HG02970 (cell line): Measurements from ENCODE around the gene CHMP2B.
A peak's percentile ranks its signal among the peaks of the same experiment; 100 is the strongest.

Experiments
- ATAC-seq: cut with Tn5 transposase; IDR thresholded peaks from one replicate; pipeline ENCODE4 v1.9.1; 2021; ENCODE audit warnings: mild to moderate bottlenecking, moderate library complexity, moderate number of reproducible peaks; ENCODE audit not compliant: unreplicated experiment, low FRiP score

The CHMP2B gene

GRCh38 chr3:87227104-87227834 lies at the start of gene CHMP2B:
Gene CHMP2B (plus strand): TSS chr3:87227309. CDS start chr3:87227523, 214 bp downstream.
- peak; percentile 99 for ATAC-seq

GRCh38 chr3:87179642-87180041 lies 47.5 kb upstream of the CHMP2B start:
- no peak for ATAC-seq

GRCh38 chr3:87181551-87181950 lies 45.6 kb upstream of the CHMP2B start:
- ATAC-seq, result no peak

GRCh38 chr3:87182023-87182422 lies 45.1 kb upstream of the CHMP2B start:
- no peak for ATAC-seq

- ATAC-seq, result no peak
Observed at GRCh38 chr3:87186608-87187159, 40.4 kb upstream of the CHMP2B start.

- ATAC-seq, result no peak
Observed at GRCh38 chr3:87191175-87191574, 35.9 kb upstream of the CHMP2B start.

GRCh38 chr3:87191641-87192040 lies 35.5 kb upstream of the CHMP2B start:
- ATAC-seq, result no peak

- ATAC-seq, result no peak
Observed at GRCh38 chr3:87196879-87197278, 30.2 kb upstream of the CHMP2B start.

GRCh38 chr3:87197531-87197930 lies 29.6 kb upstream of the CHMP2B start:
- ATAC-seq, result no peak

GRCh38 chr3:87198774-87199173 lies 28.3 kb upstream of the CHMP2B start:
- no peak for ATAC-seq

GRCh38 chr3:87199628-87200027 lies 27.5 kb upstream of the CHMP2B start:
- ATAC-seq, result no peak

GRCh38 chr3:87200060-87200647 lies 27.0 kb upstream of the CHMP2B start:
- ATAC-seq, result no peak

- ATAC-seq, result no peak
Observed at GRCh38 chr3:87201727-87202126, 25.4 kb upstream of the CHMP2B start.

- no peak for ATAC-seq
Observed at GRCh38 chr3:87203809-87204208, 23.3 kb upstream of the CHMP2B start.

- no peak for ATAC-seq
Observed at GRCh38 chr3:87206070-87206469, 21.0 kb upstream of the CHMP2B start.

- ATAC-seq, result no peak
Observed at GRCh38 chr3:87206635-87207034, 20.5 kb upstream of the CHMP2B start.

- ATAC-seq, result no peak
Observed at GRCh38 chr3:87207460-87207859, 19.6 kb upstream of the CHMP2B start.

GRCh38 chr3:87209111-87209510 lies 18.0 kb upstream of the CHMP2B start:
- ATAC-seq, result no peak

GRCh38 chr3:87218560-87218959 lies 8.5 kb upstream of the CHMP2B start:
- ATAC-seq, result no peak

- no peak for ATAC-seq
Observed at GRCh38 chr3:87219611-87220010, 7.5 kb upstream of the CHMP2B start.

GRCh38 chr3:87225659-87226058 lies 1.4 kb upstream of the CHMP2B start:
- ATAC-seq, result no peak

- ATAC-seq, result no peak
Observed at GRCh38 chr3:87227835-87228144, 681 bp downstream of the CHMP2B start.
